GM19438 (cell line): Measurements from ENCODE around the gene PPP1R12B.
"Not testable (repeated sequence)": the region's sequence is repeated elsewhere in the genome, so short reads cannot be mapped to it uniquely, and the experiment has no call there.

ENCODE experiments used
- ATAC-seq: cut with Tn5 transposase; IDR thresholded peaks from one replicate; pipeline ENCODE4 v1.9.1; 2021; ENCODE audit warnings: low read depth; ENCODE audit not compliant: unreplicated experiment

PPP1R12B gene

GRCh38 chr1:202397256-202397655 lies 48.8 kb downstream of the PPP1R12B start:
- no peak for ATAC-seq

- not testable (repeated sequence) for ATAC-seq
Observed at GRCh38 chr1:202398439-202398838, 49.9 kb downstream of the PPP1R12B start.

DNA sequence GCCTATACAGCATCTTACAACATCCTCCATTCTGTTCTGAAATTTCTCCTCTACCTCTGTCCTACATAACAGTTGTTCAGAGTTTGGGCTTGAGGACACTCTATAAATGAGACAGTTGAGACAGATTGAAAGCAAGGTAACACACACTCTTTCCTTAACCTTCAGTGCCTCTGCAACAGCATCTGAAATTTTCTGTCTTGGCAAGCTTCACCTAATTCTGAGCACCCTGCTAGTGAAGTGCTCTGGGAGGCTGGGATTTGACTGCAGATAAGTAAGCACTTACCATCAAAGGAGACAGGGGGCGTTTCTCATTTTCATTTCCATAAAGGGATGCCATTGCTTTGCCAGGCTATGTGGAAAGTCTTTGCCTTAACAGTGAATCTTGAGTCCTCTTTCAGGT lies 53.3 kb downstream of the PPP1R12B start:
- ATAC-seq = not testable (repeated sequence)

- ATAC-seq = not testable (repeated sequence)
Observed at GRCh38 chr1:202403381-202403780, 54.9 kb downstream of the PPP1R12B start.

- no peak for ATAC-seq
Observed at GRCh38 chr1:202405928-202406327, 57.4 kb downstream of the PPP1R12B start.

DNA sequence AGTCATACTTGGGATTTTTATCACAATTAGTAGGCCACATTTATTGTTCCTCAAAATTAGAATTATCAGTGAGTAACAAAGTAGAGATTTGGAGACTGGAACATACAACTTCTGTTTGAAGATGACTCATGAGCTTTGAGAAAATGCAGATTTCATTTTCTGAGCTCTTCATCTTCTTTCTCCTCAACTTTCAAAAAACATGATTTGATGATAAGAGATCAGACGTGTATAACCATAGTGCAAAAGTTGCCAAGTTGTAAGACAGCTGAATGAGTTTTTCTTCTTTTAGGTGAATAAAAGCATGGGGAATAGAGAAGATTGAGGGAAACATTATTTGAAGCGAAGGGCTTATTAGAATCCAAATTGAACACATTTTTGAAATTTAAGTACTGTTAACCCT lies 58.4 kb downstream of the PPP1R12B start:
- ATAC-seq = not testable (repeated sequence)

DNA sequence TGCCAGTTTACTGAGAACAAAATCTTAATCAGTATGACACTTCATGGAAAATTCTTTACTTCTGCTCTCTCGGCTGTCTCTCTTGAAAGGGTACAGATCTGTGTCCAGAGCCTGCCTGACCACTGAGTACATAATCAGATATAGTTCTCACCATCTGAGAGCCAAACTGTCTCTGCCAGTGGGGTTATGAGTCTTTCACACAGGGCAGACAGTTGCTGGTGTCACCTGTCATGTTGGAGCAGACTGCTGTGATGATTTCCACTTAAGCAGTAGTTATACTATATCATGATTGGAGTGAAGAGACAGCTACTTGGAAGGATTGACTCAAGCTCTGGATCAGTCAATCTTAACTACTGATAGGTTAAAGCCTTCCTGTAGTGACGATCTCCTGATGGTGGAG lies 58.9 kb downstream of the PPP1R12B start:
- ATAC-seq = not testable (repeated sequence)

DNA sequence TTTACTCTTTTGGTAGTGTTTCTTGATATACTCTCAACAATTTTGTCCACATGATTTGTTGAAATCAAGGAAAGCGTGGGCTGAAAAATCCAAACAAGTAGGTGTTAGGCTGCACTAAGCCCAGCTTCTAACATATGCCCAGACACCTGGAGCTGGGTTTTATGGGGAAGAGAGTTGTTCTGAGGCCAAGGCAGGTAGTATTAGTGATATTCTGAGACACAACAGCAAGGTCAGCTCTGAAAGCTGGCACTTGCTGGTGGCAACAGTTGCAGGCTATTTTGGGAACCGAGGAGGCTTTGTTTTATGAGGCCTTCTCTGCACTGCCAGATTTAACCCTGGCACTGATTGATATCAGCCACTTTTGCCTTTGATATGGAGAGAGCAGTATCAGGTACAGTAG lies 61.8 kb downstream of the PPP1R12B start:
- ATAC-seq = not testable (repeated sequence)

DNA sequence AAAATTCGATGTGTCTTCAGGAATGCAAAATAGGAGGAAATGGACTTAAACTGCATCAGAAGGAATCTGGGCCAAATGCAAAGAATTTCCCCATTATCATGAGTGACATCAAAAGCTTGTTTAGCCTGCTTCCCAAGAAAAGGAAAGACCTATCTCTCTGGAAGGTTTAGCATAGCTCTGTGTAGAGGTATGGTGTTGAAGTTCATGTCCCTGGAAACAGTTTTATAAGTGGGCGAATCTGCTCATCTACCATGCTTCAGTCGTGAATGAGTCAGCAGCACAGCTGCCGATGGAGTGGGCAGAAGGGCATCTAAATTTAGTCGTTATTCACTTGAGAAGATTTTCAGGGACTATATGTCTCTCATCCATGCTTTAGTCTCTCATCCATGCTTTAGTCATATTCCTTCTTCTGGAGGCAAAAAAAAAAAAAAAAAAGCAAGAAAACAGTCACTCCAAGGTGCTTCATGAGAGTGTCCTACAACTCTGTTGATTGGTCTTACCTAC lies 62.4 kb downstream of the PPP1R12B start:
- ATAC-seq = not testable (repeated sequence)

DNA sequence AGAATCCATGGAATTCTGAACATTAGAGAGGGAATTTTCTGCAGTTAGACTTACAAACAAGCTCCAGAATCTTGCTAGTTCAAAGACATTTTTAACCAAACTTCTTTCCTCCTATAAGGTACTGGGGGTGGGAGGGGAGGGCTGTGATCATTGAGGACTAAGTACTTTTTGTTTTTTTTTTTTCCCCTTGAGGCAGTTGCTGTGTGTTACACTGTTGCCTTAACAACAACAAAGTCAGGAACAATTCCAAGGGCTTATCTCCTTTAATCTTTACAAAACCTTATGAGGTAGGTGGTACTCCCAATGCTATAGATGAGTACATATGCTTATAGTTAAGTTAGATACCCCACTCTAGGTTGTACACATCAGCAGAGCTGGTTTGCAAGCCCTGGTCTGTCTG lies 62.9 kb downstream of the PPP1R12B start:
- no peak for ATAC-seq

GRCh38 chr1:202412421-202412820 lies 63.9 kb downstream of the PPP1R12B start:
- ATAC-seq = not testable (repeated sequence)

DNA sequence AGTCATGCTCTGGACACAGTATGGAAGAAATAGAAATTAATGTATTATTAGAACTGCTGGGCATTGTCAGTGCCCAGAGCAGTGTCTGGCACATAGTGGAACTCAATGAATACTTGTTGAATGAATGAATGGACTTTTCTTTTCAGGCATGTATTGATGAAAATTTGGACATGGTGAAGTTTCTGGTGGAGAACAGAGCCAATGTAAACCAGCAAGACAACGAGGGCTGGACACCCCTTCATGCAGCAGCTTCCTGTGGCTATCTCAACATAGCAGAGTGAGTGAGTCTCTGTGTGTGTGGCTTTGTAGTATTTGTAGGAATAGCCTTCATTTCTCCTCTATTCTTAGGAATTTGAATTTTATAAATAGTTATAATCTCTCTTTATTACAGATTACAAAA lies 68.1 kb downstream of the PPP1R12B start:
- no peak for ATAC-seq

- ATAC-seq = not testable (repeated sequence)
Observed at GRCh38 chr1:202417141-202417540, 68.6 kb downstream of the PPP1R12B start.

GRCh38 chr1:202417762-202418201 lies 69.3 kb downstream of the PPP1R12B start:
- not testable (repeated sequence) for ATAC-seq

DNA sequence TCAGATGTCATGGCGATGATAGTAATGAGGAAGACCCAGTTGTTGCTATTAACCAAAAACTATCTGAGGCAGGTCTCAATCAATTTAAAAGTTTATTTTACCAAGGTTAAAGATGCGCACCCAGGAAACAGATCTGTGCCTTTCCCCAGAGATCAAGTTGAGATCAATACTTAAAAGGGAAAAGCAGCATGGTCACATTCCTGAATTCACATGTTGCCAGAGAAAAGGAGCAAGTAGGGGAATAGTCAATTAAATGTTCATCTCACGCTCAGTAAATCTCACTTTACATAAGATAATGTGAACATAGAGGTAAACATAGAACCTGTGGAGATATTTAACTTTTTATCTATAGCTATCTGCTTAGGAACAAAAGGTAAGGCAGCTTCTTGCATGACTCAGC lies 71.2 kb downstream of the PPP1R12B start:
- ATAC-seq = not testable (repeated sequence)

- ATAC-seq = not testable (repeated sequence)
Observed at GRCh38 chr1:202420422-202421094, 72.1 kb downstream of the PPP1R12B start.

DNA sequence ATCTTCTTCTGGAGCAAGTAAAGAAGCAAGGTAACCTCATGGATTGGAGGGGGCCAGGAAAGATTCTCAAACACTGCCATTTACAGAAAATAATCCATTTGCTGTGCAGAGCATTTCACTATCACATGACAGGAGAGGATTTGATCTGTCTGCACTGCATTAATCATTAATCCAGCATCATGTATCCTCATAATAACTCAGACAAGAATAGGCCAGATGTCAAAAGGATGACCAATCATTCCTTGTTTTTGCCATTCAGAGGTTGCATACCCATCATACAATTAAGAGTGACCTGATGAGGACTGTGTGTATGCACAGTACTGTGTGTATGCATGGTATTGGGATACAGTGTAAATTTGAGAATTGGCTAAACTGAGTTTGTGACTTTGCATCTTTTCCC lies 74.2 kb downstream of the PPP1R12B start:
- ATAC-seq = not testable (repeated sequence)

- ATAC-seq = not testable (repeated sequence)
Observed at GRCh38 chr1:202424260-202424659, 75.8 kb downstream of the PPP1R12B start.

GRCh38 chr1:202430111-202430510 lies 81.6 kb downstream of the PPP1R12B start:
- ATAC-seq = not testable (repeated sequence)

GRCh38 chr1:202432338-202432737 lies 83.8 kb downstream of the PPP1R12B start:
- ATAC-seq = not testable (repeated sequence)

GRCh38 chr1:202433155-202434043 lies 84.9 kb downstream of the PPP1R12B start:
- no peak for ATAC-seq
